GM19395 (cell line): ENCODE measurements around the gene RRAS2.
"Not testable (repeated sequence)": the region's sequence is repeated elsewhere in the genome, so short reads cannot be mapped to it uniquely, and the experiment has no call there.

Experiments
- ATAC-seq: cut with Tn5 transposase; IDR thresholded peaks from one replicate; pipeline ENCODE4 v1.9.1; 2021; ENCODE audit warnings: mild to moderate bottlenecking, moderate library complexity; ENCODE audit not compliant: unreplicated experiment

The RRAS2 gene

GRCh38 chr11:14372011-14372410 lies 13.0 kb upstream of the RRAS2 start:
- ATAC-seq = no peak

GRCh38 chr11:14371249-14371648 lies 12.3 kb upstream of the RRAS2 start:
- no peak for ATAC-seq

- peak; percentile 45 for ATAC-seq
Measured at GRCh38 chr11:14370496-14370895, 11.5 kb upstream of the RRAS2 start.

GRCh38 chr11:14369598-14369997 lies 10.6 kb upstream of the RRAS2 start:
- ATAC-seq = no peak

- no peak for ATAC-seq
Measured at GRCh38 chr11:14366936-14367335, 8.0 kb upstream of the RRAS2 start.

GRCh38 chr11:14364322-14364721 lies 5.3 kb upstream of the RRAS2 start:
- no peak for ATAC-seq

GRCh38 chr11:14362611-14363010 lies 3.6 kb upstream of the RRAS2 start:
- no peak for ATAC-seq

- ATAC-seq = no peak
Measured at GRCh38 chr11:14361951-14362350, 3.0 kb upstream of the RRAS2 start.

GRCh38 chr11:14360976-14361375 lies 2.0 kb upstream of the RRAS2 start:
- no peak for ATAC-seq

- no peak for ATAC-seq
Measured at GRCh38 chr11:14359501-14360031, 583 bp upstream of the RRAS2 start.

GRCh38 chr11:14357881-14358728 lies 878 bp downstream of the RRAS2 start:
- peak; percentile 54 for ATAC-seq

GRCh38 chr11:14356342-14356741 lies 2.6 kb downstream of the RRAS2 start:
- ATAC-seq = no peak

GRCh38 chr11:14354604-14355003 lies 4.4 kb downstream of the RRAS2 start:
- ATAC-seq = not testable (repeated sequence)

- ATAC-seq = no peak
Measured at GRCh38 chr11:14350716-14351238, 8.2 kb downstream of the RRAS2 start.

GRCh38 chr11:14350215-14350614 lies 8.8 kb downstream of the RRAS2 start:
- no peak for ATAC-seq

GRCh38 chr11:14347991-14348390 lies 11.0 kb downstream of the RRAS2 start:
- no peak for ATAC-seq

GRCh38 chr11:14347494-14347893 lies 11.5 kb downstream of the RRAS2 start:
- ATAC-seq = no peak

GRCh38 chr11:14346303-14346955 lies 12.6 kb downstream of the RRAS2 start:
- no peak for ATAC-seq

- ATAC-seq = no peak
Measured at GRCh38 chr11:14345668-14346067, 13.3 kb downstream of the RRAS2 start.

- ATAC-seq = not testable (repeated sequence)
Measured at GRCh38 chr11:14345016-14345415, 14.0 kb downstream of the RRAS2 start.

GRCh38 chr11:14342906-14343305 lies 16.1 kb downstream of the RRAS2 start:
- peak; percentile 84 for ATAC-seq

- ATAC-seq = no peak
Measured at GRCh38 chr11:14341968-14342367, 17.0 kb downstream of the RRAS2 start.
